Activated naive CD8-positive, alpha-beta T cell treated with anti-CD3 and anti-CD28 coated beads for 36 hours (primary cell): ENCODE data around the gene SMARCA4. TPM values are rescaled to one million over a fixed set of nuclear protein-coding genes. Genes with fewer than 3 reads are reported as not detected.

ENCODE experiments used
- DNase-seq: peaks from one replicate; pipeline ENCODE4 v3.0.0; 2021
- H3K27ac Mint-ChIP-seq: one replicate; pipeline ENCODE4 v1.8.0; 2022; ENCODE audit warnings: mild to moderate bottlenecking, moderate library complexity, mixed read lengths
- H3K27me3 Mint-ChIP-seq: one replicate; pipeline ENCODE4 v1.8.0; 2022; ENCODE audit warnings: mild to moderate bottlenecking, mixed read lengths
- H3K36me3 Mint-ChIP-seq: one replicate; pipeline ENCODE4 v1.8.0; 2021; ENCODE audit warnings: mild to moderate bottlenecking, mixed read lengths
- H3K4me1 Mint-ChIP-seq: one replicate; pipeline ENCODE4 v1.8.0; 2021; ENCODE audit warnings: mixed read lengths
- H3K4me3 Mint-ChIP-seq: one replicate; pipeline ENCODE4 v1.8.0; 2022; ENCODE audit warnings: mild to moderate bottlenecking, moderate library complexity, mixed read lengths
- H3K9me3 Mint-ChIP-seq: one replicate; pipeline ENCODE4 v1.8.0; 2022; ENCODE audit warnings: mixed read lengths
- total RNA-seq, 2 experiments: library from RNA; stranded (reverse); gene quantifications; one replicate each; pipeline ENCODE4 v1.2.3, GENCODE V29; 2021

The SMARCA4 gene
- total RNA-seq, 2 experiments from 2014 or later = 108 to 109 TPM

DNA sequence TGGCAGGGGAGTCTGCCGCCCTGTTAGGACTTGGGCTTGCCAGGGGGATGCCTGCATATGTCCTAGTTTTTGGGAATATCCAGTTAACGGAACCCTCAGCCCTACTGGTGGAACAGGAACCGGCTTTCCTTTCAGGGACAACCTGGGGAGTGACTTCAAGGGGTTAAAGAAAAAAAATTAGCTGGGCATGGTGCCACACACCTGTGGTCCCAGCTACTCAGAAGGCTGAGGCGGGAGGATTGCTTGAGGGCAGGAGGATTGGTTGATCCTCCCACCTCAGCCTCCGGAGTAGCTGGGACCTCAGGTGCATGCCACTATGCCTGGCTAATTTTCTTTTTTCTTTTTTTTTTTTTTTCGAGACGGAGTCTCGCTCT is 150.9 kb downstream of the SMARCA4 start:
- Mint-ChIP-seq H3K4me3 (no peak overlapping the region), H3K27ac (no peak overlapping the region), H3K27me3 (no peaks in the 10 kb centered on the region), H3K36me3 (peaks cover 28% of the 10 kb centered on the region), H3K4me1 (no peaks in the 10 kb centered on the region), H3K9me3 (no peaks in the 10 kb centered on the region)
- DNase-seq = no peak

Other genes starting within 250 kb of the SMARCA4 start
- 100 to 1,000 TPM; 127 to 133 TPM for gene DNM2, start 243.0 kb upstream of the SMARCA4 start, total RNA-seq
- 10 to 100 TPM; 14.3 to 14.8 TPM for gene TMED1, start 124.8 kb upstream of the SMARCA4 start, total RNA-seq
- 1 to 10 TPM; 1.8 to 2.0 TPM for gene C19orf38, start 112.6 kb upstream of the SMARCA4 start, total RNA-seq
- gene CARM1, start 89.5 kb upstream of the SMARCA4 start, total RNA-seq = 10 to 100 TPM; 85.0 to 86.8 TPM
- gene YIPF2, start 32.4 kb upstream of the SMARCA4 start, total RNA-seq = 10 to 100 TPM; 22.3 to 24.0 TPM
- 10 to 100 TPM; 17.6 to 19.0 TPM for gene TIMM29, start 32.2 kb upstream of the SMARCA4 start, total RNA-seq
- 10 to 100 TPM; 67.3 to 68.8 TPM for gene LDLR, start 128.4 kb downstream of the SMARCA4 start, total RNA-seq
- gene SPC24, start 194.8 kb downstream of the SMARCA4 start, total RNA-seq = 10 to 100 TPM; 54.4 TPM
- gene KANK2, start 236.5 kb downstream of the SMARCA4 start, total RNA-seq = 1 to 10 TPM in 1 of 2 experiments, under 1 TPM in 1; 0.98 to 1.8 TPM